ENCODE results near the gene SELENOV. TPM values are rescaled to one million over a fixed set of nuclear protein-coding genes. Genes with fewer than 3 reads are reported as not detected.

The SELENOV gene
- total RNA-seq, 1 donor from 2014 or later = not detected

GRCh38 chr19:39501340-39501739, 13.6 kb upstream of the SELENOV start:
- Histone ChIP-seq H3K4me3 (no peak overlapping the region), H3K27ac (no peak overlapping the region), H3K4me1 (peaks cover 0 to 8% of the 10 kb centered on the region in 2 donors), H3K9me3 (no peaks in the 10 kb centered on the region), H3K27me3 (peaks cover 6% of the 10 kb centered on the region), H3K36me3 (no peaks in the 10 kb centered on the region)
- intact Hi-C loops (cut with DNase I) = no loop called here
- no peak for TF ChIP-seq CTCF (IDR thresholded peaks at IDR 0.05)
- DNase-seq (ENCODE audit: low spot score in 2 of 2) = no peak

DNA sequence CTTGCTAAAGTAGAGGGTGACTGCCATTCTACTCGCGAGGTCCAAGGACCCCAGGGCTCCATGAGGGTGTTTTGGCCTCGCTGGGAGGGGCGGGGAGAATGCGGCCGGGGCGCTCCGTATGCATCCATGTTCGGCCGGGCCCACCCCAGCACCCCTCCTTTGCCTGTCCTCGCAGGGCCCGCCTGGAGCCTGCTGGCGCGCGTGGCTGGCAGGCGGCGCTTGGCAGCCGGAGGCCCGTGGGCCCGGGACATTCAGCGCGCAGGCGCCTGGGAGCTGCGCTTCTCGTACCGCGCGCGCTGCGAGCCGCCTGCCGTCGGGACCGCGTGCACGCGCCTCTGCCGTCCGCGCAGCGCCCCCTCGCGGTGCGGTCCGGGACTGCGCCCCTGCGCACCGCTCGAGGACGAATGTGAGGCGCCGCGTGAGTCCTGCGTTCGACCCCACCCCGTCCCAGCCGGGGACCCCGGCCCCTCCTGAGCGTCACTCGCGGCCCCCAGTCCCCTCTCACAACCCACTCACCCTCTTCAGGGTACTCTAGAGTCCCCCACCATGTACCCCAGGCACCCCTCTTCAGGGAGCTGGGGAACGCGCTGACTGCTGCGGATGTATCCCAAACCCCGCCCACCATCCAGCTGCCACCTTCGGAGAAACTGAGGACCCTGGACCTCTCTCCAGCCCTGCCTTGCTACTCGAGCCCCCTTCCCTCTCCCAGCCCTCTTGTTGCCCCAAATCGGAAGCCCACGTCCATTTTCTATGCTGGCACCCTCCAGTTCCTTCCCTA, 12.1 kb upstream of the SELENOV start:
- Histone ChIP-seq H3K9me3 (no peaks in the 10 kb centered on the region), H3K4me3 (no peak overlapping the region), H3K36me3 (no peaks in the 10 kb centered on the region), H3K4me1 (peaks cover 0 to 7% of the 10 kb centered on the region in 2 donors), H3K27me3 (peaks cover 12% of the 10 kb centered on the region), H3K27ac (no peak overlapping the region)
- peak; percentile 42 to 64 (median 46) for TF ChIP-seq CTCF (IDR thresholded peaks at IDR 0.05)
- peak in 1 of 2 donors; percentile 65 for DNase-seq (ENCODE audit: low spot score in 2 of 2)
- intact Hi-C loops (cut with DNase I) = no loop called here

DNA sequence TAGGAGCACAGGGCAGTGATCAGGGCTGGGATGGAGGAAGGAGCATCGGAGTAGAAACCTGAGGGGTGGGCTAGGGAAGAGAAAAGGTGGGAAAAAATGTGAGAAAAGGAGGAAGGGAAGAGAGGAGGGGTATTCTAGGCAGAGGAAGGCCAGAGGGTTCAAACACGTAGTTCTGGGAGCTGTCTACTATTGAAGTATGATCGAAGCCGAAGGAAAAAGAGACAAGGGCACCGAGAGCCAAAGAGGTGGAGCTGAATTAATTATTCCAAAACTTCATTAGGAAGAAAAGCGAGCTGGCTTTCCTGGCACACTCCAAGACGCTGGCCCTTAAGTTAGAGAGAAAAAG, 8.4 kb upstream of the SELENOV start:
- DNase-seq (ENCODE audit: low spot score in 2 of 2) = no peak
- Histone ChIP-seq H3K4me3 (peak overlapping the region; percentile 33 to 55), H3K9me3 (no peaks in the 10 kb centered on the region), H3K36me3 (no peaks in the 10 kb centered on the region), H3K4me1 (peaks cover 0 to 3% of the 10 kb centered on the region in 2 donors), H3K27ac (no peak overlapping the region), H3K27me3 (peaks cover 17% of the 10 kb centered on the region)
- TF ChIP-seq CTCF (IDR thresholded peaks at IDR 0.05) = no peak
- intact Hi-C loops (cut with DNase I) = no loop called here

GRCh38 chr19:39506944-39507714, 7.8 kb upstream of the SELENOV start:
- H3K4me1 ChIP-seq = peaks cover 0 to 3% of the 10 kb centered on the region in 2 donors
- H3K4me3 ChIP-seq = peak overlapping the region; percentile 33 to 55
- intact Hi-C loops (cut with DNase I) = no loop called here
- H3K27ac ChIP-seq = no peak overlapping the region
- H3K27me3 ChIP-seq = peaks cover 17% of the 10 kb centered on the region
- H3K36me3 ChIP-seq = no peaks in the 10 kb centered on the region
- no peak for TF ChIP-seq CTCF (IDR thresholded peaks at IDR 0.05)
- no peak for DNase-seq (ENCODE audit: low spot score in 2 of 2)
- no peaks in the 10 kb centered on the region for H3K9me3 ChIP-seq

GRCh38 chr19:39507715-39508364, 7.1 kb upstream of the SELENOV start:
- Histone ChIP-seq H3K27ac (no peak overlapping the region), H3K4me1 (peaks cover 0 to 2% of the 10 kb centered on the region in 2 donors), H3K4me3 (peak overlapping the region in 1 of 2 donors; percentile 55), H3K27me3 (peaks cover 17% of the 10 kb centered on the region), H3K9me3 (no peaks in the 10 kb centered on the region), H3K36me3 (no peaks in the 10 kb centered on the region)
- no peak for DNase-seq (ENCODE audit: low spot score in 2 of 2)
- intact Hi-C loops (cut with DNase I) = no loop called here
- no peak for TF ChIP-seq CTCF (IDR thresholded peaks at IDR 0.05)
